K562 (cell line): ENCODE data around the gene PHF14. TPM values are rescaled to one million over a fixed set of nuclear protein-coding genes. Genes with fewer than 3 reads are reported as not detected.
A peak's percentile ranks its signal among the peaks of the same experiment; 100 is the strongest.

ENCODE experiments used
- ARID4B ChIP-seq: sonication (generic); formaldehyde crosslinking; IDR thresholded peaks from 2 replicates; pipeline ENCODE4 v1.8.0; 2022; ENCODE audit warnings: mild to moderate bottlenecking, missing genetic modification reagents
- ARNT ChIP-seq, 2 experiments: fragments of 450-650 bp; IDR thresholded peaks; 2 replicates each; pipeline ENCODE4 v1.6.1; 2016; ENCODE audit warnings: mild to moderate bottlenecking in 1 of 2
- CAMTA2 ChIP-seq: fragments of 250-450 bp; sonication (Bioruptor Pico); conservative IDR thresholded peaks from 2 replicates; pipeline ENCODE4 v1.5.1; 2022
- CHD1 ChIP-seq: fragments of 200-600 bp; sonication (generic); IDR thresholded peaks from one replicate; pipeline ENCODE4 v1.6.1; 2012; ENCODE audit warnings: mild to moderate bottlenecking, moderate library complexity, low read length, inconsistent platforms
- CHD2 ChIP-seq: IDR thresholded peaks from 2 replicates; pipeline ENCODE4 v1.6.1; 2011; ENCODE audit warnings: low read depth, low read length
- CXXC5 ChIP-seq: fragments of 250-450 bp; sonication (Bioruptor Pico); IDR thresholded peaks from 2 replicates; pipeline ENCODE4 v1.8.0; 2022; ENCODE audit warnings: inconsistent platforms, mild to moderate bottlenecking, moderate library complexity
- E2F1 ChIP-seq: sonication (generic); formaldehyde crosslinking; IDR thresholded peaks from 2 replicates; pipeline ENCODE4 v1.8.1; 2023; ENCODE audit warnings: mild to moderate bottlenecking, missing genetic modification reagents, moderate library complexity
- EP400 ChIP-seq: fragments of 450-650 bp; IDR thresholded peaks from 2 replicates; pipeline ENCODE4 v1.6.1; 2017; ENCODE audit warnings: antibody characterized with exemption, mild to moderate bottlenecking, moderate library complexity
- GTF2F1 ChIP-seq: IDR thresholded peaks from 2 replicates; pipeline ENCODE4 v1.6.1; 2011; ENCODE audit warnings: low read depth, low read length, improper control_type of control experiment
- HDGF ChIP-seq: fragments of 450-650 bp; IDR thresholded peaks from 2 replicates; pipeline ENCODE4 v1.6.1; 2016
- KAT7 ChIP-seq: sonication (generic); formaldehyde crosslinking; IDR thresholded peaks from 2 replicates; pipeline ENCODE4 v1.8.0; 2022; ENCODE audit warnings: missing genetic modification reagents, mild to moderate bottlenecking, borderline replicate concordance
- LARP7 ChIP-seq: fragments of 450-650 bp; IDR thresholded peaks from 2 replicates; pipeline ENCODE4 v1.6.1; 2016
- MECOM ChIP-seq: fragments of 250-450 bp; sonication (Bioruptor Pico); IDR thresholded peaks from 2 replicates; pipeline ENCODE4 v1.8.0; 2022; ENCODE audit warnings: inconsistent platforms
- MYBL2 ChIP-seq, 2 experiments: fragments of 450-650 bp in 1 of 2; sonication (generic) in 1 of 2; formaldehyde crosslinking in 1 of 2; IDR thresholded peaks; 2 replicates each; pipeline versions ENCODE4 v1.6.1 to v1.8.1; 2017 to 2022; ENCODE audit warnings: borderline replicate concordance in 1 of 2, inconsistent platforms in 1 of 2, low read depth in 1 of 2, mild to moderate bottlenecking in 1 of 2, missing genetic modification reagents in 1 of 2, moderate library complexity in 1 of 2
- NONO ChIP-seq, 2 experiments: fragments of 200-400 bp in 1 of 2; fragments of 450-650 bp in 1 of 2; formaldehyde crosslinking in 1 of 2; IDR thresholded peaks; 2 replicates each; pipeline ENCODE4 v1.6.1; 2017; ENCODE audit warnings: low read depth in 2 of 2, mild to moderate bottlenecking in 2 of 2, moderate library complexity in 2 of 2, low read length in 1 of 2
- NRF1 ChIP-seq, 2 experiments: fragments of 450-650 bp; IDR thresholded peaks in 1 of 2; conservative IDR thresholded peaks in 1 of 2; 2 replicates each; pipeline ENCODE4 v1.6.1; 2014; ENCODE audit warnings: mild to moderate bottlenecking in 2 of 2
- POLR2G ChIP-seq: fragments of 200-400 bp; formaldehyde crosslinking; IDR thresholded peaks from 2 replicates; pipeline ENCODE4 v1.6.1; 2017; ENCODE audit warnings: low read depth, mild to moderate bottlenecking, antibody characterized with exemption, low read length, moderate library complexity
- SNIP1 ChIP-seq: fragments of 450-650 bp; IDR thresholded peaks from 2 replicates; pipeline ENCODE4 v1.7.1; 2017; ENCODE audit warnings: low read depth, mild to moderate bottlenecking
- TAF9B ChIP-seq: fragments of 450-650 bp; IDR thresholded peaks from 2 replicates; pipeline ENCODE4 v1.6.1; 2018; ENCODE audit warnings: mild to moderate bottlenecking; ENCODE audit not compliant: partially characterized antibody
- XRCC5 ChIP-seq: fragments of 200-400 bp; formaldehyde crosslinking; IDR thresholded peaks from 2 replicates; pipeline ENCODE4 v1.6.1; 2017; ENCODE audit warnings: low read depth, mild to moderate bottlenecking, low read length
- ZC3H4 ChIP-seq: sonication (generic); formaldehyde crosslinking; IDR thresholded peaks from 2 replicates; pipeline ENCODE4 v1.9.0; 2021; ENCODE audit warnings: missing genetic modification reagents, borderline replicate concordance
- ZNF444 ChIP-seq: fragments of 250-450 bp; sonication (Bioruptor Pico); IDR thresholded peaks from 2 replicates; pipeline ENCODE4 v1.4.0; 2020; ENCODE audit warnings: mild to moderate bottlenecking, moderate library complexity
- ZNF79 ChIP-seq: fragments of 250-450 bp; sonication (Bioruptor Pico); IDR thresholded peaks from 2 replicates; pipeline ENCODE4 v1.4.0; 2020; ENCODE audit warnings: low read depth, mild to moderate bottlenecking, moderate library complexity
- ZZZ3 ChIP-seq: fragments of 450-650 bp; IDR thresholded peaks from 2 replicates; pipeline ENCODE4 v1.6.1; 2016; ENCODE audit warnings: antibody characterized with exemption, mild to moderate bottlenecking, moderate library complexity
- polyA plus RNA-seq, 8 experiments: library from polyadenylated mRNA; depleted of rRNA in 4 of 8; stranded (reverse) in 5 of 8; unstranded in 3 of 8; fragments of >200 nt; fragmentation: Nextera tagmentation in 2 of 8; fragmentation: Illumina TruSeq in 1 of 8; extraction: Ambion mirVana in 2 of 8; extraction: Trizol in 1 of 8; gene quantifications; 2 replicates each; pipeline versions ENCODE4 v1.2.1 to v1.2.3, GENCODE V29; 2011 to 2014; ENCODE audit warnings: inconsistent platforms in 1 of 8, missing spikeins in 1 of 8
- total RNA-seq, 7 experiments: library from RNA; depleted of rRNA in 6 of 7; stranded (reverse); fragments of >200 nt in 6 of 7; fragmentation: Illumina TruSeq in 2 of 7; extraction: Trizol in 2 of 7; gene quantifications; 2 replicates each; pipeline versions ENCODE4 v1.2.1 to v1.2.3, GENCODE V29; 2011 to 2021; ENCODE audit warnings: low replicate concordance in 1 of 7

Gene PHF14
- total and polyA plus RNA-seq, 9 of the 15 experiments (the other 6 are each of a cell fraction or from before 2014, with no cell fraction given): 27.5 to 67.6 (median 41.4) TPM

GRCh38 chr7:10939911-10940703 is 33.6 kb upstream of the PHF14 start (continued):
- TF ChIP-seq ARID4B (CRISPR knock-in tag) (peak; percentile 46; the same call in 1 of the 2 replicates), ZZZ3 (peak; percentile 89), ZC3H4 (no peak), HDGF (no peak), GTF2F1 (peak; percentile 90; the same call in 1 of the 2 replicates), EP400 (peak; percentile 91), NONO (IDR thresholded peaks at IDR 0.05; ENCODE audit: low read depth in 2 of 2, low read length in 1 of 2) (peak; percentile 44 to 76; a peak in 2 of 4 replicates), LARP7 (no peak), NRF1 (conservative IDR thresholded peaks at IDR 0.05 in 1 of 2, IDR thresholded peaks at IDR 0.05 in 1 of 2) (peak; percentile 91), E2F1 (peak; percentile 39; the same call in 1 of the 2 replicates), CHD1 (no peak), CXXC5 (CRISPR knock-in tag) (peak; percentile 97), ARNT (IDR thresholded peaks at IDR 0.05) (peak in 1 of 2 experiments; percentile 46; a peak in 1 of 4 replicates), MECOM (no peak), TAF9B (peak; percentile 89), POLR2G (peak; percentile 87), ZNF79 (no peak), MYBL2 (IDR thresholded peaks at IDR 0.05; ENCODE audit: low read depth) (no peak), MYBL2 (CRISPR knock-in tag; IDR thresholded peaks at IDR 0.05; ENCODE audit: borderline replicate concordance) (no peak), ZNF444 (CRISPR knock-in tag) (no peak), KAT7 (CRISPR knock-in tag) (peak; percentile 84; the same call in 1 of the 2 replicates), CHD2 (peak; percentile 46; the same call in 1 of the 2 replicates), XRCC5 (peak; percentile 5; the same call in 1 of the 2 replicates), CAMTA2 (CRISPR knock-in tag) (no peak), SNIP1 (no peak)
